Measurements from ENCODE around the gene DLGAP1. TPM values are rescaled to one million over a fixed set of nuclear protein-coding genes. Genes with fewer than 3 reads are reported as not detected.
A peak's percentile ranks its signal among the peaks of the same experiment; 100 is the strongest.

DLGAP1 gene
- total RNA-seq, 4 donors from 2014 or later: 2.0 to 4.7 (median 2.1) TPM; not detected in 1

DNA sequence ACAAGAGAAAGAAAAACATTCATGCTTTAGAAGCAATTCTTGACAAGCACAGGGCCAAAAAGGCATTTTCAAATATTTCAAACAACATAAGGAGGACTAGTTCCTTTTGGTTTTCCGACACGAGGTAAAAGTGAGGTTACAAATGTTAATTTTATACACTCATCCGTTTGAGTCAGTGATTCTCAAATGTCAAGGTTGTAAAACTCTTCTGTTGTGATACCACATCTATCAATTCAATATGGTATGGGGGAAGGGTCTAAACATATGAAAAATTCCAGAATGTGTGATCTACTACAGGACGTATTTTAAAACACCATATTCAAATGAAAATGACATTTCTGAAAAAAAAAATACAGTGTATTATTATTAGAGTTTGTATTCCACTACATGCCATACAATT lies 952.5 kb downstream of the DLGAP1 start:
- Histone ChIP-seq H3K36me3 (no peaks in the 10 kb centered on the region), H3K27ac (no peak overlapping the region), H3K4me1 (peaks cover 8% of the 10 kb centered on the region), H3K9me3 (no peaks in the 10 kb centered on the region), H3K4me3 (no peak overlapping the region), H3K27me3 (peaks cover 17% of the 10 kb centered on the region)
- 84% methylated on average over 4 of the region's 4 CpGs for WGBS
- TF ChIP-seq, protein P1, sequence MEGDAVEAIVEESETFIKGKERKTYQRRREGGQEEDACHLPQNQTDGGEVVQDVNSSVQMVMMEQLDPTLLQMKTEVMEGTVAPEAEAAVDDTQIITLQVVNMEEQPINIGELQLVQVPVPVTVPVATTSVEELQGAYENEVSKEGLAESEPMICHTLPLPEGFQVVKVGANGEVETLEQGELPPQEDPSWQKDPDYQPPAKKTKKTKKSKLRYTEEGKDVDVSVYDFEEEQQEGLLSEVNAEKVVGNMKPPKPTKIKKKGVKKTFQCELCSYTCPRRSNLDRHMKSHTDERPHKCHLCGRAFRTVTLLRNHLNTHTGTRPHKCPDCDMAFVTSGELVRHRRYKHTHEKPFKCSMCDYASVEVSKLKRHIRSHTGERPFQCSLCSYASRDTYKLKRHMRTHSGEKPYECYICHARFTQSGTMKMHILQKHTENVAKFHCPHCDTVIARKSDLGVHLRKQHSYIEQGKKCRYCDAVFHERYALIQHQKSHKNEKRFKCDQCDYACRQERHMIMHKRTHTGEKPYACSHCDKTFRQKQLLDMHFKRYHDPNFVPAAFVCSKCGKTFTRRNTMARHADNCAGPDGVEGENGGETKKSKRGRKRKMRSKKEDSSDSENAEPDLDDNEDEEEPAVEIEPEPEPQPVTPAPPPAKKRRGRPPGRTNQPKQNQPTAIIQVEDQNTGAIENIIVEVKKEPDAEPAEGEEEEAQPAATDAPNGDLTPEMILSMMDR (IDR thresholded peaks at IDR 0.05): no peak
- TF ChIP-seq POLR2A (IDR thresholded peaks at IDR 0.05) (no peak), EP300 (IDR thresholded peaks at IDR 0.05) (no peak), POLR2AphosphoS5 (IDR thresholded peaks at IDR 0.05) (no peak)
- no peak for DNase-seq (ENCODE audit: low spot score in 2 of 2)

DNA sequence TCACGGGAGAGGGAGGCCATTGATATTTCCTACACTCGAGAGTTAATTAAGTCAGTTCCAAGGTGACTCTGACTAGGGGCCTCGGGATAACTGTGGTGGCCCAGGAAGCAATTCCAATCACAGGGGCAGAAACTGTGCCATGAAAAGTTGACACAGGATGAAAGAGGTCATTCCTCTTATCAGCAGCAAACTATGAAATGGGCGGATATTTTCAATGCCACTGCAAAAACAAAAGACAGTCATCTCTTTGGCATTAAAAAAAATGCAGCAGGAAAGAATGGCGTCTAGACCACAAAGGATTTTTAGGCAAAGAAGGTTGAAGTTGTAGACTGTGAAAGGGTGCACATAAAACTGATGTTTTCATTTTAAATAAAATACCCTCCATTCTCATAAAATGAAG lies 955.1 kb downstream of the DLGAP1 start:
- Histone ChIP-seq H3K9me3 (no peaks in the 10 kb centered on the region), H3K4me1 (peaks cover 8% of the 10 kb centered on the region), H3K4me3 (peak overlapping the region; percentile 53), H3K27me3 (peaks cover 17% of the 10 kb centered on the region), H3K27ac (no peak overlapping the region), H3K36me3 (no peaks in the 10 kb centered on the region)
- WGBS: 80% methylated on average over 5 of the region's 5 CpGs
- TF ChIP-seq, protein P1 (IDR thresholded peaks at IDR 0.05): no peak
- TF ChIP-seq EP300 (IDR thresholded peaks at IDR 0.05): no peak
- no peak for TF ChIP-seq POLR2A (IDR thresholded peaks at IDR 0.05)
- no peak for TF ChIP-seq POLR2AphosphoS5 (IDR thresholded peaks at IDR 0.05)
- DNase-seq (ENCODE audit: low spot score in 2 of 2): no peak

DNA sequence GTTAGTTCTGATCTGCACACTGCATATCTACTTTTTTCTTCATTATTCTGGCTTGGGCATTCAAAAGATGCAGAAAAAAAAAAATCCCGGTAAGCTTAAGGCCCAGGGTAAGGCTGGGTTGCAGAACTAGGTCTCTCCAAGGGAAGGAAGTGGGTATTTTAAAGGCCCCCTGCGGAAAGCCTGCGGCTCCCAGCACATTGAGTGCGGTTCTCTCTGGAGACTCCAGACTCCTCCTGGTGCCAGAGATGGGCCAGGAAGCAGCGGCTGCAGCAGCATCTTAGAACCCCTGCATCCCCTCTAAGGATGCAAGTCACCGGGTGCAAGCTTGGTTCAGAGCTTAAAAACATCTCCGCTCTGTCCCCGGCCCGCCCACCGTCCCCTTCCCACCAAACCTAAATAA lies 955.6 kb downstream of the DLGAP1 start:
- Histone ChIP-seq H3K4me1 (peaks cover 8% of the 10 kb centered on the region), H3K4me3 (peak overlapping the region; percentile 53), H3K27me3 (peaks cover 17% of the 10 kb centered on the region), H3K9me3 (no peaks in the 10 kb centered on the region), H3K36me3 (no peaks in the 10 kb centered on the region), H3K27ac (no peak overlapping the region)
- TF ChIP-seq, protein P1 (IDR thresholded peaks at IDR 0.05): no peak
- no peak for TF ChIP-seq POLR2AphosphoS5 (IDR thresholded peaks at IDR 0.05)
- no peak for TF ChIP-seq EP300 (IDR thresholded peaks at IDR 0.05)
- no peak for TF ChIP-seq POLR2A (IDR thresholded peaks at IDR 0.05)
- DNase-seq (ENCODE audit: low spot score in 2 of 2): no peak
- 54% methylated on average over 10 of the region's 10 CpGs for WGBS

DNA sequence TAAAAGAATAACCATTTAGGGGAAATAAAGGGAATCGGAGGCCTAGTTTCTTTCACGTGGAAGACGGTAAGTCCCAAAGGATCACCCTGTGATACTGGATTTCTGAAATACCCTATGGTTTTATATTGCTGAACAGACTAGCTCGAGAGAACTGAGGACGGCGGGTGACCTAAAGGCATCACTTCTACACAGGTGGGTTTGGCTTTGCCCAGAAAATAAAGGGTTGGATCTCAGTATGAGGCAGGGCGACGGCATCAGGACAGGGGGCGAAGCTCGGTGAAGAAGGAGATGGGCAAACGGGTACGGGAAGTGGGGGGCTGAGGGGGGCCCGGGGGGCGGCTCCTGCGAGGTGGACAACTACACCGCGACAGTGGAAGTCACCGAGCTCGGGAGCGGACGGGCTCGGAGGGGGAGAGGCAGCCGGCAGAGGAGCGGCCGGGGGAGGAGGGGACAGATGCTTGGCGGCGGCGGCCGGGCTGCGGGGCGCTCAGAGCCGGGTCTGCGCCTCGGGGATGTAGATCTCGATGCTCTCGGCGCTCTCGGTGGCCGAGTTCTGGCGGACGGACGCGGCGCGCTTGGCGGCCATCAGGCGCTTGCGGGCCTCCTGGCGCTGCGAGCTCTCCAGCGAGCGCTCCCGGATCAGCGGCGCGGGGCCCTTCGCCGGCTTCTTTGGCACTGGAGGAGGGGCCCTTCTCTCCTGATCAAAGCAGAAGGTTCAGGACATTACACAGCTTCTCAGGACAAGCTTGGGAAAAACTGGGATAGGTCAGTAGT lies 956.2 kb downstream of the DLGAP1 start:
- Histone ChIP-seq H3K36me3 (no peaks in the 10 kb centered on the region), H3K4me1 (peaks cover 8% of the 10 kb centered on the region), H3K9me3 (no peaks in the 10 kb centered on the region), H3K4me3 (peak overlapping the region; percentile 53), H3K27ac (no peak overlapping the region), H3K27me3 (peaks cover 17% of the 10 kb centered on the region)
- DNase-seq (ENCODE audit: low spot score in 2 of 2): peak in 1 of 2 donors; percentile 62
- WGBS: 25% methylated on average over 37 of the region's 58 CpGs
- TF ChIP-seq POLR2AphosphoS5 (IDR thresholded peaks at IDR 0.05): no peak
- TF ChIP-seq EP300 (IDR thresholded peaks at IDR 0.05): no peak
- TF ChIP-seq POLR2A (IDR thresholded peaks at IDR 0.05): no peak

DNA sequence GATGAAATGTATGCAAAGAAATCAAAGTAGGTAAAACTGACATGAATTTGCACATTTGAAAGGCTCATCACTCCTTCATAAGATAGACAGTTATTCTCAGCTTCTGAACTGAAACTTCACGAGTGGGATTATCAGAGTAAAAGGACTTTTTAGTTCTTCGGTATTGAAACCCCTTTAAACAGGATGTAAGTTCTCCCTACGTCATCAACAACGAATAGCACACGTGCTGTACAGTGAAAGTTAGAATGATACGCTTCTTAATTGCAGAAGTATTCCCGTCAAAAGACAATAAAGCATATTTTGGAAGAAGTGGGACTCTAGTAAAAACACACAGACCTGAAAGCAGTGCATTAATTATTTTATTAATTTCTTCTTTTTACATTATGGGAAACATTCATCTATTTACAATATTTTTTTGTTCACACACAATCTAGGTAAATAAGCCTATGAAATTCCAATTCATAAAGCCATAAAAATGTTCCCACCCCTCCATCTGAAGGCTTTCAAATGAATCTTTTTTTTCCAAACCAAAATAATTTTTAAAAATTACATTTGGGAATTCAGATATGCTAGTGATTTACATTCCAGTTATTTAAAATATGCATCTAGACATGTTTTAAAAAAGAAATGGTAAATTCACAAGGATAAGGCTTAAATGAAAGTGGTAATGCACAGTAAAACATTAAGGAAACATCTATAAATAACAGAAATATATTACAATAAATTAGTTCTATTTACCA lies 959.2 kb downstream of the DLGAP1 start:
- peaks cover 14% of the 10 kb centered on the region for H3K27me3 ChIP-seq
- H3K4me1 ChIP-seq: peaks cover 8% of the 10 kb centered on the region
- H3K4me3 ChIP-seq: no peak overlapping the region
- no peaks in the 10 kb centered on the region for H3K9me3 ChIP-seq
- WGBS: 91% methylated on average over 7 of the region's 7 CpGs
- no peak for DNase-seq (ENCODE audit: low spot score in 2 of 2)
- no peak overlapping the region for H3K27ac ChIP-seq
- no peaks in the 10 kb centered on the region for H3K36me3 ChIP-seq
- TF ChIP-seq, protein P1 (IDR thresholded peaks at IDR 0.05): no peak
- TF ChIP-seq POLR2A (IDR thresholded peaks at IDR 0.05): no peak
- TF ChIP-seq EP300 (IDR thresholded peaks at IDR 0.05): no peak
